ENCODE data around the gene ANXA2.
"Not testable (repeated sequence)": the region's sequence is repeated elsewhere in the genome, so short reads cannot be mapped to it uniquely, and the experiment has no call there.

Gene ANXA2

GRCh38 chr15:60406513-60407414 lies 9.0 kb upstream of the ANXA2 start:
- in situ Hi-C loops (cut with HindIII; ENCODE audit: low pct_unique_long_range_greater_than_20kb, low sequenced_read_pairs), result no loop called here
- no peak for DNase-seq (ENCODE audit: low read depth in 1 of 2, low spot score in 1 of 2)
- TF ChIP-seq JUND (IDR thresholded peaks at IDR 0.05; ENCODE audit: low read depth), result no peak

- DNase-seq (ENCODE audit: low read depth in 1 of 2, low spot score in 1 of 2), result no peak
- no peak for TF ChIP-seq JUND (IDR thresholded peaks at IDR 0.05; ENCODE audit: low read depth)
- in situ Hi-C loops (cut with HindIII; ENCODE audit: low pct_unique_long_range_greater_than_20kb, low sequenced_read_pairs), result no loop called here
Measured at GRCh38 chr15:60405399-60405798, 7.6 kb upstream of the ANXA2 start.

GRCh38 chr15:60404351-60404750 lies 6.6 kb upstream of the ANXA2 start:
- DNase-seq (ENCODE audit: low read depth in 1 of 2, low spot score in 1 of 2); in situ Hi-C loops (cut with HindIII; ENCODE audit: low pct_unique_long_range_greater_than_20kb, low sequenced_read_pairs): not testable (repeated sequence)

- in situ Hi-C loops (cut with HindIII; ENCODE audit: low pct_unique_long_range_greater_than_20kb, low sequenced_read_pairs), result no loop called here
- TF ChIP-seq JUND (IDR thresholded peaks at IDR 0.05; ENCODE audit: low read depth), result no peak
- no peak for DNase-seq (ENCODE audit: low read depth in 1 of 2, low spot score in 1 of 2)
Measured at GRCh38 chr15:60400944-60401343, 3.2 kb upstream of the ANXA2 start.

- no peak for DNase-seq (ENCODE audit: low read depth in 1 of 2, low spot score in 1 of 2)
- in situ Hi-C loops (cut with HindIII; ENCODE audit: low pct_unique_long_range_greater_than_20kb, low sequenced_read_pairs), result no loop called here
Measured at GRCh38 chr15:60399931-60400330, 2.1 kb upstream of the ANXA2 start.

GRCh38 chr15:60399246-60399915 lies 1.6 kb upstream of the ANXA2 start:
- TF ChIP-seq JUND (IDR thresholded peaks at IDR 0.05; ENCODE audit: low read depth), result no peak
- in situ Hi-C loops (cut with HindIII; ENCODE audit: low pct_unique_long_range_greater_than_20kb, low sequenced_read_pairs), result no loop called here
- DNase-seq (ENCODE audit: low read depth in 1 of 2, low spot score in 1 of 2), result no peak

More at GRCh38 chr15:60399931-60400330, 2.1 kb upstream of the ANXA2 start:
- TF ChIP-seq JUND (IDR thresholded peaks at IDR 0.05; ENCODE audit: low read depth), result no peak

GRCh38 chr15:60396958-60397771 lies 621 bp downstream of the ANXA2 start:
- DNase-seq (ENCODE audit: low read depth in 1 of 2, low spot score in 1 of 2), result peak; percentile 28 to 66
- TF ChIP-seq JUND (IDR thresholded peaks at IDR 0.05; ENCODE audit: low read depth), result no peak
- in situ Hi-C loops (cut with HindIII; ENCODE audit: low pct_unique_long_range_greater_than_20kb, low sequenced_read_pairs), result no loop called here

GRCh38 chr15:60396560-60396957 lies 1.2 kb downstream of the ANXA2 start:
- in situ Hi-C loops (cut with HindIII; ENCODE audit: low pct_unique_long_range_greater_than_20kb, low sequenced_read_pairs), result no loop called here
- DNase-seq (ENCODE audit: low read depth in 1 of 2, low spot score in 1 of 2), result peak in 1 of 2 experiments; percentile 39
- no peak for TF ChIP-seq JUND (IDR thresholded peaks at IDR 0.05; ENCODE audit: low read depth)

GRCh38 chr15:60396100-60396499 lies 1.7 kb downstream of the ANXA2 start:
- DNase-seq (ENCODE audit: low read depth in 1 of 2, low spot score in 1 of 2), result peak; percentile 31 to 82
- in situ Hi-C loops (cut with HindIII; ENCODE audit: low pct_unique_long_range_greater_than_20kb, low sequenced_read_pairs), result no loop called here
- no peak for TF ChIP-seq JUND (IDR thresholded peaks at IDR 0.05; ENCODE audit: low read depth)

GRCh38 chr15:60395276-60396011 lies 2.3 kb downstream of the ANXA2 start:
- in situ Hi-C loops (cut with HindIII; ENCODE audit: low pct_unique_long_range_greater_than_20kb, low sequenced_read_pairs), result no loop called here

GRCh38 chr15:60394689-60395097 lies 3.1 kb downstream of the ANXA2 start:
- no peak for DNase-seq (ENCODE audit: low read depth in 1 of 2, low spot score in 1 of 2)
- no peak for TF ChIP-seq JUND (IDR thresholded peaks at IDR 0.05; ENCODE audit: low read depth)
- in situ Hi-C loops (cut with HindIII; ENCODE audit: low pct_unique_long_range_greater_than_20kb, low sequenced_read_pairs), result no loop called here

More at GRCh38 chr15:60395276-60396011, 2.3 kb downstream of the ANXA2 start:
- no peak for DNase-seq (ENCODE audit: low read depth in 1 of 2, low spot score in 1 of 2)
- TF ChIP-seq JUND (IDR thresholded peaks at IDR 0.05; ENCODE audit: low read depth), result no peak
